SK-N-SH (cell line): ENCODE measurements around the gene ACE.

Experiments used
- RAD21 ChIP-seq: IDR thresholded peaks from 2 replicates; pipeline ENCODE4 v1.6.1; 2012; ENCODE audit warnings: mild to moderate bottlenecking, low read length
- SIN3A ChIP-seq: IDR thresholded peaks from 2 replicates; pipeline ENCODE4 v1.6.1; 2012; ENCODE audit warnings: low read depth, mild to moderate bottlenecking, low read length, moderate library complexity, borderline replicate concordance

DNA sequence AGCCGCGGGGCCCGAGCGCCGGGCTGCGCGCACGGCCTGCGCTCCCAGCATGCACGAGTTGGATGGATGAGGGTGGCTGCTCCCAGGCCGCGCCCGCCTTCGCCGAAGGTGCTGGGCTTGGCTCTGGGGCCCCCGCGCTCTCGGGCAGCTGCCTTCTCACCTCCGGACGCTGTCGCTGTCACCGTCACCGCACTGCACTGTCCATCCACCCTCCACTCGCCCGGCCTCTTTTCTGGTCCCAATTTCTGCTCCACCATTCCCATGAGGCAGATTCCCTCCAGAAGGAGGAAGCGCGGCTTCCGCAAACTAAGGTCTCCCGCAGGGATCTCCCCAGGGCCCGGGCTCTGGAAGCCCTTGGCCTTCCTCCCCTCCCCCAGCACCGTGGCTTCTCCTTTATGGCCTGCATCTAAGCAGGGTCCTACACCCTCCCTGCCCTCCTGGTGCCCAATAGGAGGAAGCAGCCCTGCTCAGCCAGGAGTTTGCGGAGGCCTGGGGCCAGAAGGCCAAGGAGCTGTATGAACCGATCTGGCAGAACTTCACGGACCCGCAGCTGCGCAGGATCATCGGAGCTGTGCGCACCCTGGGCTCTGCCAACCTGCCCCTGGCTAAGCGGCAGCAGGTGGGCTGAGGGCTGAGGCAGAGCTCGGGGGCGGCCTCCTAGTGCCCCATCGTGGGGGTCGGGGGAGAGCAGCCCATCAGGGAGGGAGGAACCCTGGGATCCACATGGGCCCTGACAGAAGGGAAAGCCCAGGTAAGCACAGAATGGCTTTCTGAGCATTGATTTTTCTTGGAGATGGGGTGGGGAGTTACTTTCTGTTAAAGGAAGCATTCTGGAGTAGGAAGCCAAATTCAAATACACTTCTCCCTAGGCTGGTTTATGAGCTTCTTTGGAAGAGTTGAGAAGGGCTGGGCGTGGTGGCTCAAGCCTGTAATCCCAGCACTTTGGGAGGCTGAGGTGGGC lies 899 bp downstream of the ACE start:
- TF ChIP-seq SIN3A (no peak), RAD21 (no peak)
